H9 (cell line): ENCODE data around the gene CREB5. TPM values are rescaled to one million over a fixed set of nuclear protein-coding genes. Genes with fewer than 3 reads are reported as not detected.

Experiments
- DNase-seq: peaks from one replicate; pipeline ENCODE4 v3.0.0-alpha.2; 2017
- H2AFZ ChIP-seq: one replicate; pipeline ENCODE4 v1.6.1; 2013; ENCODE audit warnings: mild to moderate bottlenecking, low read length, control low read depth, moderate library complexity
- H2AK5ac ChIP-seq: 2 replicates; pipeline ENCODE4 v1.6.1; 2013; ENCODE audit warnings: low read length, control low read depth, mixed read lengths; ENCODE audit not compliant: insufficient read length
- H2BK120ac ChIP-seq: one replicate; pipeline ENCODE4 v1.6.1; 2013; ENCODE audit warnings: low read depth, mild to moderate bottlenecking, low read length, control low read depth, inconsistent platforms; ENCODE audit not compliant: poor library complexity, severe bottlenecking
- H2BK12ac ChIP-seq: 2 replicates; pipeline ENCODE4 v1.6.1; 2013; ENCODE audit warnings: low read length, control low read depth, mixed read lengths, low read depth; ENCODE audit not compliant: insufficient read length
- H2BK15ac ChIP-seq: 2 replicates; pipeline ENCODE4 v1.6.1; 2013; ENCODE audit warnings: low read depth, low read length, control low read depth
- H2BK20ac ChIP-seq: one replicate; pipeline ENCODE4 v1.6.1; 2013; ENCODE audit warnings: low read depth, mild to moderate bottlenecking, low read length, control low read depth, inconsistent platforms; ENCODE audit not compliant: poor library complexity, severe bottlenecking
- H2BK5ac ChIP-seq: 2 replicates; pipeline ENCODE4 v1.6.1; 2013; ENCODE audit warnings: low read length, control low read depth, mixed read lengths; ENCODE audit not compliant: insufficient read length
- H3K14ac ChIP-seq: 2 replicates; pipeline ENCODE4 v1.6.1; 2013; ENCODE audit warnings: low read length, control low read depth; ENCODE audit not compliant: insufficient read depth
- H3K18ac ChIP-seq: 2 replicates; pipeline ENCODE4 v1.6.1; 2013; ENCODE audit warnings: low read depth, mild to moderate bottlenecking, mixed read lengths, low read length, control low read depth; ENCODE audit not compliant: insufficient read length
- H3K23ac ChIP-seq: 2 replicates; pipeline ENCODE4 v1.6.1; 2013; ENCODE audit warnings: low read length, control low read depth, mixed read lengths, low read depth; ENCODE audit not compliant: insufficient read length
- H3K23me2 ChIP-seq: 2 replicates; pipeline ENCODE4 v1.6.1; 2013; ENCODE audit warnings: low read depth, mild to moderate bottlenecking, mixed read lengths, low read length, control low read depth; ENCODE audit not compliant: insufficient read length, poor library complexity, severe bottlenecking
- H3K27ac ChIP-seq: 2 replicates; pipeline ENCODE4 v1.5.1; 2013; ENCODE audit warnings: low read length, control low read depth, mixed read lengths, low read depth; ENCODE audit not compliant: insufficient read length
- H3K27me3 ChIP-seq: 2 replicates; pipeline ENCODE4 v1.6.1; 2013; ENCODE audit warnings: low read length, control low read depth, inconsistent platforms; ENCODE audit not compliant: insufficient read depth
- H3K4ac ChIP-seq: 2 replicates; pipeline ENCODE4 v1.6.1; 2013; ENCODE audit warnings: low read depth, mild to moderate bottlenecking, control low read depth, inconsistent platforms, low read length, moderate library complexity
- H3K4me1 ChIP-seq: 2 replicates; pipeline ENCODE4 v1.6.1; 2013; ENCODE audit warnings: low read length, control low read depth, inconsistent platforms; ENCODE audit not compliant: insufficient read depth
- H3K4me2 ChIP-seq: 2 replicates; pipeline ENCODE4 v1.6.1; 2013; ENCODE audit warnings: low read length, control low read depth, mixed read lengths; ENCODE audit not compliant: insufficient read length, insufficient read depth
- H3K56ac ChIP-seq: 2 replicates; pipeline ENCODE4 v1.6.1; 2013; ENCODE audit warnings: low read depth, mild to moderate bottlenecking, mixed read lengths, low read length, control low read depth; ENCODE audit not compliant: insufficient read length
- H3K79me1 ChIP-seq: 2 replicates; pipeline ENCODE4 v1.6.1; 2013; ENCODE audit warnings: low read depth, mild to moderate bottlenecking, moderate library complexity, low read length, control low read depth, inconsistent platforms; ENCODE audit not compliant: insufficient read depth, poor library complexity, severe bottlenecking
- H3K79me2 ChIP-seq: 2 replicates; pipeline ENCODE4 v1.6.1; 2013; ENCODE audit warnings: low read length, control low read depth, inconsistent platforms; ENCODE audit not compliant: insufficient read depth
- H3K9ac ChIP-seq: 2 replicates; pipeline ENCODE4 v1.6.1; 2013; ENCODE audit warnings: low read length, control low read depth, mixed read lengths; ENCODE audit not compliant: insufficient read length; ENCODE audit errors: extremely low read depth
- H3K9me3 ChIP-seq: one replicate; pipeline ENCODE4 v1.6.1; 2013; ENCODE audit warnings: low read depth, low read length, inconsistent platforms; ENCODE audit not compliant: control insufficient read depth
- H3T11ph ChIP-seq: one replicate; pipeline ENCODE4 v1.6.1; 2013; ENCODE audit warnings: mild to moderate bottlenecking, low read length, control low read depth, inconsistent platforms
- H4K20me1 ChIP-seq: one replicate; pipeline ENCODE4 v1.6.1; 2013; ENCODE audit not compliant: control insufficient read depth, insufficient read length, insufficient read depth
- H4K5ac ChIP-seq: 2 replicates; pipeline ENCODE4 v1.6.1; 2013; ENCODE audit warnings: low read depth, mild to moderate bottlenecking, mixed read lengths, low read length, control low read depth; ENCODE audit not compliant: insufficient read length
- H4K8ac ChIP-seq: replicated peaks from 2 replicates; pipeline ENCODE4 v1.6.1; 2013; ENCODE audit warnings: low read length, control low read depth, mixed read lengths, low read depth; ENCODE audit not compliant: insufficient read length
- H4K91ac ChIP-seq: 2 replicates; pipeline ENCODE4 v1.6.1; 2013; ENCODE audit warnings: low read depth, mild to moderate bottlenecking, moderate library complexity, mixed read lengths, low read length, control low read depth; ENCODE audit not compliant: insufficient read length
- H3K27ac Mint-ChIP-seq, 3 experiments: 2 replicates in 2 of 3; 3 replicates in 1 of 3; pipeline ENCODE4 v1.8.0; 2020 to 2021; ENCODE audit warnings: mixed read lengths in 3 of 3, mild to moderate bottlenecking in 1 of 3, moderate library complexity in 1 of 3
- H3K27me3 Mint-ChIP-seq: 2 replicates; pipeline ENCODE4 v1.8.0; 2021; ENCODE audit warnings: low read depth, mild to moderate bottlenecking, moderate library complexity, mixed read lengths
- H3K36me3 Mint-ChIP-seq, 3 experiments: 2 replicates in 2 of 3; 3 replicates in 1 of 3; pipeline ENCODE4 v1.8.0; 2020 to 2021; ENCODE audit warnings: low read depth in 3 of 3, mixed read lengths in 3 of 3; ENCODE audit not compliant: insufficient read depth in 1 of 3
- H3K4me1 Mint-ChIP-seq, 2 experiments: 2 replicates each; pipeline ENCODE4 v1.8.0; 2020; ENCODE audit warnings: mixed read lengths in 2 of 2
- H3K4me3 Mint-ChIP-seq, 2 experiments: 2 replicates in 1 of 2; 3 replicates in 1 of 2; pipeline ENCODE4 v1.8.0; 2020 to 2021; ENCODE audit warnings: mild to moderate bottlenecking in 2 of 2, mixed read lengths in 2 of 2, moderate library complexity in 1 of 2
- H3K9me3 Mint-ChIP-seq, 2 experiments: 2 replicates in 1 of 2; 3 replicates in 1 of 2; pipeline ENCODE4 v1.8.0; 2020; ENCODE audit warnings: mild to moderate bottlenecking in 2 of 2, mixed read lengths in 2 of 2, moderate library complexity in 1 of 2
- WGBS: extraction: QIAGEN DNeasy Blood & Tissue Kit; methylation state at CpG from one replicate; pipeline ENCODE4 v1.1.7; 2013; ENCODE audit warnings: missing lambda C conversion rate, low lambda C conversion rate, mixed read lengths; ENCODE audit not compliant: insufficient read length; ENCODE audit errors: extremely low coverage; 5-methylcytosine and 5-hydroxymethylcytosine counted together
- total RNA-seq: library from RNA; stranded (reverse); gene quantifications from 2 replicates; pipeline ENCODE4 v1.2.1, GENCODE V29; 2021
- TF ChIP-seq, protein P1 (sequence below): fragments of 200-600 bp; sonication (generic); conservative IDR thresholded peaks from 3 replicates; pipeline ENCODE4 v1.8.0; 2021; ENCODE audit warnings: antibody characterized with exemption, mild to moderate bottlenecking

Gene CREB5
- total RNA-seq, 1 experiment from 2014 or later = 4.0 TPM

DNA sequence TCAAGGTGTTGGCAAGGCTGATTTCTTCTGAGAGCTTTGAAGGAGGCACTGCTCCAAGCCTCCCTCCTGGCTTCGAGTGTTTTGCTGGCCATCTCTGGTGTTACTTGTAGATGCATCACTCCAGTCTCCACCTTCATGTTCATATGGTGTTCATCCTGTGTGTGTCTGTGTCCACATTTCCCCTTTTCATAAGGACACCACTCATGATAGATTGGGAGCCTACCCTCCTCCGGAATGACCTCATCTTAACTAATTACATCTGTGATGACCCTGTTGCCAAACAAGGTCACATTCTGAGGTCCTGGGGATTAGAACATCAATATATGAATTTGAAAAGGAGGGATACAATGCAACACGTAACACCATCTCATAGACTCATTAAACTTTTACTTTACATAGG, 119.0 kb downstream of the CREB5 start:
- no peak overlapping the region for H3K56ac ChIP-seq
- H3K27me3 ChIP-seq = no peaks in the 10 kb centered on the region
- no peak overlapping the region for H3K14ac ChIP-seq
- no peaks in the 10 kb centered on the region for H4K20me1 ChIP-seq
- no peak overlapping the region for H4K8ac ChIP-seq
- H3K9ac ChIP-seq = no peak overlapping the region
- H3K23ac ChIP-seq = no peak overlapping the region
- peaks cover 5% of the 10 kb centered on the region for H3K27me3 Mint-ChIP-seq
- H3K4me2 ChIP-seq = no peak overlapping the region
- TF ChIP-seq, protein P1, sequence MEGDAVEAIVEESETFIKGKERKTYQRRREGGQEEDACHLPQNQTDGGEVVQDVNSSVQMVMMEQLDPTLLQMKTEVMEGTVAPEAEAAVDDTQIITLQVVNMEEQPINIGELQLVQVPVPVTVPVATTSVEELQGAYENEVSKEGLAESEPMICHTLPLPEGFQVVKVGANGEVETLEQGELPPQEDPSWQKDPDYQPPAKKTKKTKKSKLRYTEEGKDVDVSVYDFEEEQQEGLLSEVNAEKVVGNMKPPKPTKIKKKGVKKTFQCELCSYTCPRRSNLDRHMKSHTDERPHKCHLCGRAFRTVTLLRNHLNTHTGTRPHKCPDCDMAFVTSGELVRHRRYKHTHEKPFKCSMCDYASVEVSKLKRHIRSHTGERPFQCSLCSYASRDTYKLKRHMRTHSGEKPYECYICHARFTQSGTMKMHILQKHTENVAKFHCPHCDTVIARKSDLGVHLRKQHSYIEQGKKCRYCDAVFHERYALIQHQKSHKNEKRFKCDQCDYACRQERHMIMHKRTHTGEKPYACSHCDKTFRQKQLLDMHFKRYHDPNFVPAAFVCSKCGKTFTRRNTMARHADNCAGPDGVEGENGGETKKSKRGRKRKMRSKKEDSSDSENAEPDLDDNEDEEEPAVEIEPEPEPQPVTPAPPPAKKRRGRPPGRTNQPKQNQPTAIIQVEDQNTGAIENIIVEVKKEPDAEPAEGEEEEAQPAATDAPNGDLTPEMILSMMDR = no peak
- no peak overlapping the region for H2BK20ac ChIP-seq
- H3K79me1 ChIP-seq = no peaks in the 10 kb centered on the region
- no peak overlapping the region for H4K91ac ChIP-seq
- H3K4me1 ChIP-seq = peaks cover 10% of the 10 kb centered on the region; the same call in 1 of the 2 replicates
- no peak overlapping the region for H2AK5ac ChIP-seq
- H3K27ac ChIP-seq = no peak overlapping the region
- peaks cover 4 to 12% (median 4%) of the 10 kb centered on the region in 3 experiments; a peak in 4 of 7 replicates for H3K36me3 Mint-ChIP-seq
- H3K27ac Mint-ChIP-seq = no peak overlapping the region
- no peak overlapping the region for H2AFZ ChIP-seq
- H2BK12ac ChIP-seq = no peak overlapping the region
- H2BK120ac ChIP-seq = no peak overlapping the region
- no CpG with 5 or more reads among the region's 3 CpGs for WGBS
- H3K18ac ChIP-seq = no peak overlapping the region
- no peak overlapping the region for H4K5ac ChIP-seq
- H2BK5ac ChIP-seq = no peak overlapping the region
- H2BK15ac ChIP-seq = no peak overlapping the region
- H3K4me3 Mint-ChIP-seq = no peak overlapping the region
- no peaks in the 10 kb centered on the region for H3K9me3 ChIP-seq
- no peaks in the 10 kb centered on the region for H3K79me2 ChIP-seq
- no peak overlapping the region for H3T11ph ChIP-seq
- peaks cover 21 to 23% of the 10 kb centered on the region in 2 experiments for H3K4me1 Mint-ChIP-seq
- no peak overlapping the region for H3K4ac ChIP-seq
- no peaks in the 10 kb centered on the region for H3K23me2 ChIP-seq
- peaks cover 9 to 10% of the 10 kb centered on the region in 2 experiments; a peak in 4 of 5 replicates for H3K9me3 Mint-ChIP-seq
- DNase-seq = no peak
